Keratinocyte (primary cell): Measurements from ENCODE around the gene RETREG1. TPM values are rescaled to one million over a fixed set of nuclear protein-coding genes. Genes with fewer than 3 reads are reported as not detected.

Experiments
- DNase-seq: peaks from one replicate; pipeline ENCODE4 v3.0.0-alpha.2; 2011; ENCODE audit warnings: low read depth, missing footprints, low spot score
- FAIRE-seq: peaks from 2 replicates; lab custom pipeline; 2011; peaks lifted over from hg19 to GRCh38; lab: Jason Lieb, UNC
- H2AFZ ChIP-seq: 2 replicates; pipeline ENCODE4 v1.6.0; 2012; ENCODE audit warnings: low read length, control low read depth, inconsistent platforms; ENCODE audit not compliant: control insufficient read depth
- H3K27ac ChIP-seq: 2 replicates; pipeline ENCODE4 v1.5.1; 2011; ENCODE audit warnings: low read length; ENCODE audit not compliant: control insufficient read depth, insufficient read depth
- H3K27me3 ChIP-seq: 3 replicates; pipeline ENCODE4 v1.6.0; 2011; ENCODE audit warnings: low read length; ENCODE audit not compliant: control insufficient read depth, insufficient read depth; ENCODE audit errors: extremely low read depth
- H3K36me3 ChIP-seq, 2 experiments: 2 replicates in 1 of 2; 3 replicates in 1 of 2; pipeline ENCODE4 v1.5.1; 2011; ENCODE audit warnings: low read length in 2 of 2, mild to moderate bottlenecking in 1 of 2; ENCODE audit not compliant: control insufficient read depth in 2 of 2, insufficient read depth in 2 of 2; ENCODE audit errors: extremely low read depth in 1 of 2
- H3K4me1 ChIP-seq: 3 replicates; pipeline ENCODE4 v1.5.1; 2011; ENCODE audit warnings: low read length; ENCODE audit not compliant: control insufficient read depth, insufficient read depth; ENCODE audit errors: extremely low read depth
- H3K4me2 ChIP-seq: 3 replicates; pipeline ENCODE4 v1.6.0; 2011; ENCODE audit warnings: low read depth, low read length; ENCODE audit not compliant: control insufficient read depth, insufficient read depth; ENCODE audit errors: extremely low read depth
- H3K4me3 ChIP-seq, 3 experiments: fragments of 200-600 bp in 1 of 3; sonication (generic) in 1 of 3; 2 replicates in 2 of 3; 3 replicates in 1 of 3; pipeline ENCODE4 v1.5.1; 2011 to 2016; ENCODE audit warnings: low read length in 3 of 3, mild to moderate bottlenecking in 3 of 3, control low read depth in 2 of 3, inconsistent platforms in 1 of 3, low read depth in 1 of 3, mixed read lengths in 1 of 3, mixed run types in 1 of 3, moderate library complexity in 1 of 3; ENCODE audit not compliant: control insufficient read depth in 2 of 3, insufficient read depth in 2 of 3; ENCODE audit errors: extremely low read depth in 1 of 3
- H3K79me2 ChIP-seq: 2 replicates; pipeline ENCODE4 v1.6.0; 2012; ENCODE audit warnings: low read length; ENCODE audit not compliant: control insufficient read depth, insufficient read depth
- H3K9ac ChIP-seq: 3 replicates; pipeline ENCODE4 v1.6.0; 2011; ENCODE audit warnings: low read length; ENCODE audit not compliant: control insufficient read depth, insufficient read depth; ENCODE audit errors: extremely low read depth
- H3K9me1 ChIP-seq: 3 replicates; pipeline ENCODE4 v1.6.0; 2011; ENCODE audit warnings: low read length; ENCODE audit not compliant: control insufficient read depth, insufficient read depth; ENCODE audit errors: extremely low read depth
- H3K9me3 ChIP-seq: 2 replicates; pipeline ENCODE4 v1.5.1; 2012; ENCODE audit warnings: low read depth, low read length; ENCODE audit not compliant: control insufficient read depth
- H4K20me1 ChIP-seq: 3 replicates; pipeline ENCODE4 v1.6.0; 2011; ENCODE audit warnings: low read length; ENCODE audit not compliant: control insufficient read depth, insufficient read depth; ENCODE audit errors: extremely low read depth
- CTCF ChIP-seq, 3 experiments: IDR thresholded peaks in 1 of 3; conservative IDR thresholded peaks in 1 of 3; optimal IDR thresholded peaks in 1 of 3; 2 replicates in 2 of 3; 3 replicates in 1 of 3; pipeline versions ENCODE3 to v1.5.1; 2011; ENCODE audit warnings: low read length in 3 of 3, mild to moderate bottlenecking in 3 of 3, moderate library complexity in 2 of 3, control low read depth in 1 of 3, inconsistent platforms in 1 of 3; ENCODE audit not compliant: insufficient read depth in 2 of 3; ENCODE audit errors: extremely low read depth in 1 of 3
- EZH2 ChIP-seq: IDR thresholded peaks from one replicate; pipeline ENCODE4 v1.6.1; 2012; ENCODE audit warnings: inconsistent platforms, mild to moderate bottlenecking, low read length, moderate library complexity
- dilution Hi-C: fragments of 300-500 bp; cut with MboI; formaldehyde crosslinking; loops from one replicate; pipeline ENCODE4 v1.7.0; 2020; ENCODE audit warnings: low sequenced_read_pairs; ENCODE audit not compliant: extremely low pct_ligation_motif_present
- polyA plus RNA-seq, 5 experiments: library from polyadenylated mRNA; depleted of rRNA in 3 of 5; stranded (reverse) in 3 of 5; stranded (forward) in 1 of 5; unstranded in 1 of 5; fragments of >200 nt; gene quantifications; 1 replicate in 1 of 5; 2 replicates in 3 of 5; 3 replicates in 1 of 5; pipeline versions ENCODE4 v1.2.1 to v1.2.3, GENCODE V29; 2011 to 2012; ENCODE audit warnings: missing spikeins in 2 of 5, low read depth in 1 of 5, low replicate concordance in 1 of 5

Gene RETREG1
- polyA plus RNA-seq, 1 donor (not counting 4 experiments of a cell fraction or from before 2014, with no cell fraction given) = 7.4 TPM

- FAIRE-seq (peak; percentile 51), DNase-seq (peak; percentile 42)
- H4K20me1 ChIP-seq = no peaks in the 10 kb centered on the region
- TF ChIP-seq EZH2 = no peak
- TF ChIP-seq CTCF (optimal IDR thresholded peaks at IDR 0.05 in 1 of 3, IDR thresholded peaks at IDR 0.05 in 1 of 3, conservative IDR thresholded peaks at IDR 0.05 in 1 of 3; ENCODE audit: extremely low read depth in 1 of 3, insufficient read depth in 2 of 3, low read length in 3 of 3) = no peak
- H3K36me3 ChIP-seq = no peaks in the 10 kb centered on the region
- peak overlapping the region; percentile 51 for H2AFZ ChIP-seq
- H3K4me2 ChIP-seq = peak overlapping the region; percentile 68
- no peaks in the 10 kb centered on the region for H3K27me3 ChIP-seq
- no peaks in the 10 kb centered on the region for H3K9me3 ChIP-seq
- no peaks in the 10 kb centered on the region for H3K9me1 ChIP-seq
- H3K9ac ChIP-seq = peak overlapping the region; percentile 64
- peaks cover 33% of the 10 kb centered on the region for H3K4me1 ChIP-seq
- no peak overlapping the region for H3K4me3 ChIP-seq
- no peaks in the 10 kb centered on the region for H3K79me2 ChIP-seq
- dilution Hi-C loops = no loop called here
- H3K27ac ChIP-seq = peak overlapping the region; percentile 63
These were observed 77.6 kb downstream of the RETREG1 start for GRCh38 chr5:16539169-16539666.

GRCh38 chr5:16538006-16538405 is 78.8 kb downstream of the RETREG1 start:
- H3K4me2 ChIP-seq = no peak overlapping the region
- no peak overlapping the region for H3K27ac ChIP-seq
- H3K9ac ChIP-seq = no peak overlapping the region
- no peaks in the 10 kb centered on the region for H3K9me1 ChIP-seq
- H3K4me1 ChIP-seq = peaks cover 33% of the 10 kb centered on the region
- dilution Hi-C loops = no loop called here
- TF ChIP-seq EZH2 (no peak), CTCF (optimal IDR thresholded peaks at IDR 0.05 in 1 of 3, IDR thresholded peaks at IDR 0.05 in 1 of 3, conservative IDR thresholded peaks at IDR 0.05 in 1 of 3; ENCODE audit: extremely low read depth in 1 of 3, insufficient read depth in 2 of 3, low read length in 3 of 3) (no peak)
- H3K79me2 ChIP-seq = no peaks in the 10 kb centered on the region
- no peaks in the 10 kb centered on the region for H3K27me3 ChIP-seq
- H3K4me3 ChIP-seq = no peak overlapping the region
- H2AFZ ChIP-seq = no peak overlapping the region
- FAIRE-seq = no peak
- DNase-seq = no peak
- H3K36me3 ChIP-seq = no peaks in the 10 kb centered on the region
- H4K20me1 ChIP-seq = no peaks in the 10 kb centered on the region
- no peaks in the 10 kb centered on the region for H3K9me3 ChIP-seq
